ENCODE data around the gene BOD1.

The BOD1 gene

GRCh38 chr5:173616577-173617118, at the start of gene BOD1:
Gene BOD1, minus strand, starts transcription at chr5:173616650. Its CDS starts 214 bp downstream, at chr5:173616436.
- peak within 1 kb of the TSS; percentile 96 for H3K27ac ChIP-seq

GRCh38 chr5:173665326-173665725, 48.9 kb upstream of the BOD1 start:
- no peak overlapping the region for H3K27ac ChIP-seq
- no peak for TF ChIP-seq CTCF (conservative IDR thresholded peaks at IDR 0.05)
- no peak for TF ChIP-seq ZFX (IDR thresholded peaks at IDR 0.05)

More at GRCh38 chr5:173616577-173617118, at the start of gene BOD1:
- TF ChIP-seq ZFX (IDR thresholded peaks at IDR 0.05) (peak; percentile 80), CTCF (conservative IDR thresholded peaks at IDR 0.05) (no peak)

GRCh38 chr5:173664154-173664526, 47.7 kb upstream of the BOD1 start:
- TF ChIP-seq ZFX (IDR thresholded peaks at IDR 0.05) = no peak
- TF ChIP-seq CTCF (conservative IDR thresholded peaks at IDR 0.05) = no peak
- H3K27ac ChIP-seq = peak overlapping the region; percentile 52

DNA sequence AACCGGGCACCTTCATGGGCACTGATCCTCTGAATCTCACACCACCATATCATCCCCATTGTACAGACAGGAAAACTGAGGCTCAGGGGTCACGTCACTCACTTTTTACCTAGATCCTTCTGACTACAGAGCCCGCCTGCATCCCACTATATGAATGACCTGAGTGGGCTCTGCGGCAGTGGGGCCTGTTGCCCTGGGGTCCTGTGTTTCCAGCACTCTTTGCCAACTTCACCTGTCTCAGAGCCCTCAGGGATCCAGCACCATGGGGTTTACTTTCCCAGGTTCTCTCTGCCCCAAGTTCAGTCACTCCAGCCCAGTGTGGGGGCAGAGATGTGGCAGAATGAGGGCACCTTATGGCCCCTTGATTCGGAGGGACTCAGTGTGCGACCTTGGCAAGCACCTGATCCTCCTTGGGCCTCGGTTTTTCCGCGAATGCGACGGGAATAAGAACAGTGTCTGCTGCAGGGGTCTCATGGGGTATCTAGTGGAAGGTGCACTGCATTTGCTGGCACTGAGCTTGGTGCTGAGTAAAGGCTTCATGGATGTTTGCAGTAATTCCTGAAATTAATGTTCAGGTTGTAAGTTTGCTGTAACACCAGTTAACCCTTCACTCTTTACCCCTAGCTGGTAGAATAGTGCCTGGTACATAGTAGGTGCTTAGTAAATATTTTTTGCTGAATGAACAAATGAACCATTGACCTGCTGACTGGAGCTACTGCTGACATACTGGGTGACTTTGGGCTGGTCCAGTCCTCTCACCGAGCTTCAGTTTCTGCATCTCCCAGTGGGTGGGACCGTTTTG, 47.1 kb upstream of the BOD1 start:
- H3K27ac ChIP-seq = peak overlapping the region; percentile 52
- no peak for TF ChIP-seq ZFX (IDR thresholded peaks at IDR 0.05)
- TF ChIP-seq CTCF (conservative IDR thresholded peaks at IDR 0.05) = no peak

DNA sequence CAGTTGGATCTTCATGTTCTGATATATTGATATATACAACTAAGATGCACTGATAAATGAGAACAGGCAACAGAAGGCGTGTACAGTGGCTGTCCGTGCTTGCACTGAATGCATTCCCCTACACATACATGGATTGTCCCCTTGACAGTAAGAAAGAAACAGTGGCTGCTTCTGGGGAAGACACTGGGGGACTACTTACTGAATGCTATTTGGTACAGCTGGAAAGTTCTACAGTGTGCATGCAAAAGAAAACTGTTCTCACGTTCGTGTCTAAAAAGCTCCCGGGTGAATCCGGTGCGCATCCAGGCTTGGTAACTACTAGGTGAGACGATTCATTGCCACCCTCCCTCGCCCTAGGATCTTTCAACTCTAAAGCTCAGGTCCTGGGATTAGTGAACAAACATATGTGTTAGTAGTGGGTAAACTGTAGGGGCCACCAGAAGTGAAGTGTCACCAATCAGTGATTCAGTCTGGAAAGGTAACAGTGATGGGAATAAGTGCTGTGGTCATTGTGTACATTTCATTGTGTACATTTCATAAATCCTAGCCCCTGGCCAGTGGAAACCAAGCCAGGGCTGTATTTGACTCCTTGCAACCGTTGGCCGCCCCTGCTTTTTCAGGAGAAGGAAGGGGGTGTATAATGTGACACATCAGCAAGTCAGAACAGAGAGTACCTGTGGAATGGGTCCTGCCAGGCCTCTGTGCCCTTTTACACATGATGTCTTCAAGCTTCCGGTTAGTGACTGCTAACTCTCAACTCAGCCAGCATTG, 46.3 kb upstream of the BOD1 start:
- no peak for TF ChIP-seq ZFX (IDR thresholded peaks at IDR 0.05)
- no peak for TF ChIP-seq CTCF (conservative IDR thresholded peaks at IDR 0.05)
- peak overlapping the region; percentile 52 for H3K27ac ChIP-seq

DNA sequence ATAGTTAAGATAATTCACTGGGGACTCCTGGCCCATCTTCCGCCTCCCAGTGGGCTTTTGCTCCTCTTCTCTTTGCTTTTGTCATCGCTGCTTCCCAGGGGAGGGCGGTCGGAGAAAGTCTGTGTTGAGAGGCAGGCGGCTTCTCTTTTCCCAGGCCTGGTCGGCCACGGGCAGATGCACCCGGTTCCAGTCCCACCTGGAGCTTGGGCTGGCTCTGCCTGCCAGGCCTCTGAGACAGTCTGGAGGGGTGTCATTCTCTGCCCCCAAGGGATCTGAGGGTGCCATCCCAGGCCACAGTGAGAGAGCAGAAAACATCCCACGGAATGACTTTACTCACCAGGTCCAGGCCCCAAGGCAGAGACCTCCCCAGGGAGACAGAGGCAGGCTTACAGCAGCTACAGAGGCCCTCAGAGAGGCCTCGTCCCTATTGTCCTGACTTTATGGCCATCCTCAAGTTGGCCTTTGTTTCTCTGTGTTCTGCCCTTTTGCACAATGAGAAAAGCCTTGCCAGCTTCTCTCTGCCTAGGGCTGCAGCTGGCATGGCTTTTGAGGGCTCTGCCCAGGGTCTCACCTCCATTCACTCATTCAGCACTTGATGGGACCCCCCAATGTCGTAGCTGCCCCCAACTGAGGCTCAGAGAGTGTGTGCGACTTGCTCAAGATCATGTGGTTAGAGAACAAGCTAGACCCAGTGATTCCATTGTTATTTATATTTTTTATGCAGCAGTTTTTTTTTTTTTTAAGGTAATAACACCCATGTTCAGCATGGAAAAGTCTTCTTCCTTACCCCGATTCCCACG, 44.2 kb upstream of the BOD1 start:
- no peak for TF ChIP-seq CTCF (conservative IDR thresholded peaks at IDR 0.05)
- no peak for TF ChIP-seq ZFX (IDR thresholded peaks at IDR 0.05)
- H3K27ac ChIP-seq = no peak overlapping the region

Measured in C4-2B (cell line).